ENCODE measurements around the gene DUOX1. TPM values are rescaled to one million over a fixed set of nuclear protein-coding genes. Genes with fewer than 3 reads are reported as not detected.

The DUOX1 gene
- total and polyA plus RNA-seq, 4 donors, result 0.13 to 4.5 (median 0.59) TPM

GRCh38 chr15:45143056-45143455 is 13.3 kb downstream of the DUOX1 start:
- 85 to 86% methylated on average over 7 of the region's 7 CpGs for WGBS, 2 donors
- no peaks in the 10 kb centered on the region for H3K36me3 ChIP-seq (ENCODE audit: control insufficient read depth in 1 of 2, insufficient read depth in 2 of 2, low read length in 1 of 2)

GRCh38 chr15:45143946-45144345 is 14.2 kb downstream of the DUOX1 start:
- intact Hi-C loops (cut with DNase I), result no loop called here
- Histone ChIP-seq H3K27me3 (ENCODE audit: control insufficient read depth in 1 of 2, insufficient read depth in 2 of 2, low read length in 1 of 2) (no peaks in the 10 kb centered on the region), H3K36me3 (ENCODE audit: control insufficient read depth in 1 of 2, insufficient read depth in 2 of 2, low read length in 1 of 2) (no peaks in the 10 kb centered on the region), H3K4me1 (ENCODE audit: control insufficient read depth in 1 of 2, insufficient read depth in 2 of 2, low read length in 2 of 2) (no peaks in the 10 kb centered on the region), H3K27ac (ENCODE audit: low read depth in 1 of 2, low read length in 2 of 2) (no peak overlapping the region), H3K4me3 (ENCODE audit: low read length in 2 of 2) (no peak overlapping the region), H3K9me3 (ENCODE audit: control insufficient read depth, low read length) (no peaks in the 10 kb centered on the region)
- ATAC-seq (ENCODE audit: low FRiP score) (no peak), DNase-seq (peak in 1 of 2 donors; percentile 55)
- 85 to 86% methylated on average over 11 of the region's 11 CpGs for WGBS, 2 donors

More at GRCh38 chr15:45143056-45143455, 13.3 kb downstream of the DUOX1 start:
- Histone ChIP-seq H3K4me3 (ENCODE audit: low read length in 2 of 2) (no peak overlapping the region), H3K27ac (ENCODE audit: low read depth in 1 of 2, low read length in 2 of 2) (no peak overlapping the region), H3K27me3 (ENCODE audit: control insufficient read depth in 1 of 2, insufficient read depth in 2 of 2, low read length in 1 of 2) (no peaks in the 10 kb centered on the region), H3K9me3 (ENCODE audit: control insufficient read depth, low read length) (no peaks in the 10 kb centered on the region), H3K4me1 (ENCODE audit: control insufficient read depth in 1 of 2, insufficient read depth in 2 of 2, low read length in 2 of 2) (no peaks in the 10 kb centered on the region)
- DNase-seq (peak in 1 of 2 donors; percentile 48), ATAC-seq (ENCODE audit: low FRiP score) (no peak)
- intact Hi-C loops (cut with DNase I), result no loop called here

DNA sequence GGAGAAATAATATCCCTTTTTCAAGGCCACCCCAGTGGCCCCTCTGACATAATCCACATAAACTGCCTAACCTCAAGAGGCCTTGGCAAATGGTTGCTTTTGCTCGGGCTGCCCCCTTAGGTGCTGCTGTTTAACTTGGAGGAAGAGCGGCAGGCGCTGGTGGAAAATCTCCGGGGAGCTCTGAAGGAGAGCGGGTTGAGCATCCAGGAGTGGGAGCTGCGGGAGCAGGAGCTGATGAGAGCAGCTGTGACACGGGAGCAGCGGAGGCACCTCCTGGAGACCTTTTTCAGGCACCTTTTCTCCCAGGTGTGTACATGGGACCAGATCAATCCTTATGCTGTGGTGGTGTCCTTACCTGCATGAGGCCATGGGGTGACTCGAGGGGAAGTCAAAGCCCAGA is 15.0 kb downstream of the DUOX1 start:
- intact Hi-C loops (cut with DNase I), result no loop called here
- Histone ChIP-seq H3K36me3 (ENCODE audit: control insufficient read depth in 1 of 2, insufficient read depth in 2 of 2, low read length in 1 of 2) (no peaks in the 10 kb centered on the region), H3K9me3 (ENCODE audit: control insufficient read depth, low read length) (no peaks in the 10 kb centered on the region), H3K4me3 (ENCODE audit: low read length in 2 of 2) (no peak overlapping the region), H3K4me1 (ENCODE audit: control insufficient read depth in 1 of 2, insufficient read depth in 2 of 2, low read length in 2 of 2) (no peaks in the 10 kb centered on the region), H3K27me3 (ENCODE audit: control insufficient read depth in 1 of 2, insufficient read depth in 2 of 2, low read length in 1 of 2) (no peaks in the 10 kb centered on the region), H3K27ac (ENCODE audit: low read depth in 1 of 2, low read length in 2 of 2) (no peak overlapping the region)
- no peak for ATAC-seq (ENCODE audit: low FRiP score)
- peak in 1 of 2 donors; percentile 72 for DNase-seq
- 67 to 70% methylated on average over 9 of the region's 9 CpGs for WGBS, 2 donors

DNA sequence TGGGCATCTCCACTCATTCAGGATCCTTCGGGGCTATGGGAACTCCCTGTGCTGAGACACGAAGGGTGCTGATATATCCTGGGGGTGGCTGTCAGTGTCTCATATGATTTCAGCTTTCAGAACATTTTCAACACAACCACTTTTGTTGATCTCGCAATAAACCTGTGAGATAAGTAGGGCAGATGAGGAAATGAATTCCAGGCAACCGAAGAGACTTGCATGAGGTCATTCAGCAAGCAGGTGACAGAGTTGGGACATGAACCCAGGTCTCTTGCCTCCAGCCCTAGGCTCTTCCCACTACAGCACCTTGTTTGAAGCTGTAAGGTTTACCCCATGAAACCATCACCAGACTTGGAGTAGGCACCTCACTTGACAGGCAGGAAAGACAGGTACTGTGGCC is 16.6 kb downstream of the DUOX1 start:
- no peak for ATAC-seq (ENCODE audit: low FRiP score)
- H3K27me3 ChIP-seq (ENCODE audit: control insufficient read depth in 1 of 2, insufficient read depth in 2 of 2, low read length in 1 of 2), result no peaks in the 10 kb centered on the region
- no peaks in the 10 kb centered on the region for H3K9me3 ChIP-seq (ENCODE audit: control insufficient read depth, low read length)
- H3K4me1 ChIP-seq (ENCODE audit: control insufficient read depth in 1 of 2, insufficient read depth in 2 of 2, low read length in 2 of 2), result no peaks in the 10 kb centered on the region
- no peak overlapping the region for H3K27ac ChIP-seq (ENCODE audit: low read depth in 1 of 2, low read length in 2 of 2)
- intact Hi-C loops (cut with DNase I), result no loop called here
- no peaks in the 10 kb centered on the region for H3K36me3 ChIP-seq (ENCODE audit: control insufficient read depth in 1 of 2, insufficient read depth in 2 of 2, low read length in 1 of 2)
- 82 to 86% methylated on average over 4 of the region's 4 CpGs for WGBS, 2 donors
- H3K4me3 ChIP-seq (ENCODE audit: low read length in 2 of 2), result no peak overlapping the region
- DNase-seq, result peak in 1 of 2 donors; percentile 23

GRCh38 chr15:45147606-45148005 is 17.8 kb downstream of the DUOX1 start:
- Histone ChIP-seq H3K4me3 (ENCODE audit: low read length in 2 of 2) (no peak overlapping the region), H3K27ac (ENCODE audit: low read depth in 1 of 2, low read length in 2 of 2) (no peak overlapping the region), H3K9me3 (ENCODE audit: control insufficient read depth, low read length) (no peaks in the 10 kb centered on the region), H3K4me1 (ENCODE audit: control insufficient read depth in 1 of 2, insufficient read depth in 2 of 2, low read length in 2 of 2) (no peaks in the 10 kb centered on the region), H3K27me3 (ENCODE audit: control insufficient read depth in 1 of 2, insufficient read depth in 2 of 2, low read length in 1 of 2) (no peaks in the 10 kb centered on the region), H3K36me3 (ENCODE audit: control insufficient read depth in 1 of 2, insufficient read depth in 2 of 2, low read length in 1 of 2) (no peaks in the 10 kb centered on the region)
- DNase-seq, result peak in 1 of 2 donors; percentile 45
- WGBS, 2 donors, result 93 to 94% methylated on average over 6 to 7 of the region's 7 CpGs
- ATAC-seq (ENCODE audit: low FRiP score), result no peak
- intact Hi-C loops (cut with DNase I), result no loop called here

- DNase-seq (peak in 1 of 2 donors; percentile 57), ATAC-seq (ENCODE audit: low FRiP score) (no peak)
- intact Hi-C loops (cut with DNase I), result no loop called here
- no peak overlapping the region for H3K4me3 ChIP-seq (ENCODE audit: low read length in 2 of 2)
- no peaks in the 10 kb centered on the region for H3K4me1 ChIP-seq (ENCODE audit: control insufficient read depth in 1 of 2, insufficient read depth in 2 of 2, low read length in 2 of 2)
- 81 to 82% methylated on average over 12 of the region's 12 CpGs for WGBS, 2 donors
- H3K27ac ChIP-seq (ENCODE audit: low read depth in 1 of 2, low read length in 2 of 2), result no peak overlapping the region
- H3K9me3 ChIP-seq (ENCODE audit: control insufficient read depth, low read length), result no peaks in the 10 kb centered on the region
- H3K27me3 ChIP-seq (ENCODE audit: control insufficient read depth in 1 of 2, insufficient read depth in 2 of 2, low read length in 1 of 2), result no peaks in the 10 kb centered on the region
- no peaks in the 10 kb centered on the region for H3K36me3 ChIP-seq (ENCODE audit: control insufficient read depth in 1 of 2, insufficient read depth in 2 of 2, low read length in 1 of 2)
These were observed 18.6 kb downstream of the DUOX1 start for GRCh38 chr15:45148076-45149059.

DNA sequence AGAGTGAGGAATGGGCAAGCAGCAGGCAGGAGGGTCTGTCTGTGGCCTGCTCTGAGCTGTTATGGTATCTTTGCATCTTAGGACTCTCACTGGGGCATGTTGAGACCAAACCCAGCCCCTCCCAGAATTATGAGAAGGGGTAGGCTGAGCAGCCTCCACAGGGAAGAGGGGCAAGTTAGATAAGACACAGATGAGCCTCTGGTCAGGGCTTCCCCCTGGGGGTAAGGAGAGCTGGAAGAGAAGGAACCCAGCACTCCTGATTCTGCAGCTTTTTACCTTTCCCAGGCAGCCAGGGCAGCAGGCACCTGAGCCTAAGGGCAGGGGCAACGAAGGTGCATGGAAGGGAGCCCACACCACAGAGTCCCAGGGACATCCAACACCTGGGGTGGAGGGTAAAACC is 19.3 kb downstream of the DUOX1 start:
- H3K27me3 ChIP-seq (ENCODE audit: control insufficient read depth in 1 of 2, insufficient read depth in 2 of 2, low read length in 1 of 2), result no peaks in the 10 kb centered on the region
- no peaks in the 10 kb centered on the region for H3K36me3 ChIP-seq (ENCODE audit: control insufficient read depth in 1 of 2, insufficient read depth in 2 of 2, low read length in 1 of 2)
- H3K4me1 ChIP-seq (ENCODE audit: control insufficient read depth in 1 of 2, insufficient read depth in 2 of 2, low read length in 2 of 2), result no peaks in the 10 kb centered on the region
- H3K4me3 ChIP-seq (ENCODE audit: low read length in 2 of 2), result no peak overlapping the region
- ATAC-seq (ENCODE audit: low FRiP score) (no peak), DNase-seq (peak in 1 of 2 donors; percentile 51)
- H3K9me3 ChIP-seq (ENCODE audit: control insufficient read depth, low read length), result no peaks in the 10 kb centered on the region
- no peak overlapping the region for H3K27ac ChIP-seq (ENCODE audit: low read depth in 1 of 2, low read length in 2 of 2)
- intact Hi-C loops (cut with DNase I), result no loop called here
- WGBS, 2 donors, result 95 to 100% methylated on average over 1 of the region's 1 CpG

GRCh38 chr15:45150481-45150880 is 20.7 kb downstream of the DUOX1 start:
- ATAC-seq (ENCODE audit: low FRiP score), result no peak
- H3K27me3 ChIP-seq (ENCODE audit: control insufficient read depth in 1 of 2, insufficient read depth in 2 of 2, low read length in 1 of 2), result no peaks in the 10 kb centered on the region
- WGBS, 2 donors, result 73% methylated on average over 6 of the region's 6 CpGs
- H3K4me1 ChIP-seq (ENCODE audit: control insufficient read depth in 1 of 2, insufficient read depth in 2 of 2, low read length in 2 of 2), result no peaks in the 10 kb centered on the region
- H3K4me3 ChIP-seq (ENCODE audit: low read length in 2 of 2), result no peak overlapping the region
- H3K36me3 ChIP-seq (ENCODE audit: control insufficient read depth in 1 of 2, insufficient read depth in 2 of 2, low read length in 1 of 2), result no peaks in the 10 kb centered on the region
- intact Hi-C loops (cut with DNase I), result no loop called here
- H3K27ac ChIP-seq (ENCODE audit: low read depth in 1 of 2, low read length in 2 of 2), result no peak overlapping the region
- DNase-seq, result peak in 1 of 2 donors; percentile 43
- H3K9me3 ChIP-seq (ENCODE audit: control insufficient read depth, low read length), result no peaks in the 10 kb centered on the region

GRCh38 chr15:45150997-45151396 is 21.2 kb downstream of the DUOX1 start:
- 85 to 91% methylated on average over 6 of the region's 6 CpGs for WGBS, 2 donors
- no peaks in the 10 kb centered on the region for H3K36me3 ChIP-seq (ENCODE audit: control insufficient read depth in 1 of 2, insufficient read depth in 2 of 2, low read length in 1 of 2)
- peak; percentile 12 to 35 for DNase-seq

More at GRCh38 chr15:45150997-45151396, 21.2 kb downstream of the DUOX1 start:
- Histone ChIP-seq H3K27ac (ENCODE audit: low read depth in 1 of 2, low read length in 2 of 2) (no peak overlapping the region), H3K4me1 (ENCODE audit: control insufficient read depth in 1 of 2, insufficient read depth in 2 of 2, low read length in 2 of 2) (no peaks in the 10 kb centered on the region), H3K9me3 (ENCODE audit: control insufficient read depth, low read length) (no peaks in the 10 kb centered on the region), H3K27me3 (ENCODE audit: control insufficient read depth in 1 of 2, insufficient read depth in 2 of 2, low read length in 1 of 2) (no peaks in the 10 kb centered on the region), H3K4me3 (ENCODE audit: low read length in 2 of 2) (no peak overlapping the region)
- ATAC-seq (ENCODE audit: low FRiP score), result no peak
- intact Hi-C loops (cut with DNase I), result no loop called here
